Activated gamma-delta T cell treated with Interleukin-2 at 50 U/mL for 16 hours (primary cell): ENCODE results near the gene ANKRD9.

Source experiments
- DNase-seq: peaks from one replicate; pipeline ENCODE4 v3.0.0-alpha.2; 2020

Gene ANKRD9

GRCh38 chr14:102512793-102513300 lies 3.3 kb upstream of the ANKRD9 start:
- no peak for DNase-seq

GRCh38 chr14:102511538-102511937 lies 2.0 kb upstream of the ANKRD9 start:
- no peak for DNase-seq

- no peak for DNase-seq
These were observed 1.3 kb upstream of the ANKRD9 start for GRCh38 chr14:102510616-102511520.

DNA sequence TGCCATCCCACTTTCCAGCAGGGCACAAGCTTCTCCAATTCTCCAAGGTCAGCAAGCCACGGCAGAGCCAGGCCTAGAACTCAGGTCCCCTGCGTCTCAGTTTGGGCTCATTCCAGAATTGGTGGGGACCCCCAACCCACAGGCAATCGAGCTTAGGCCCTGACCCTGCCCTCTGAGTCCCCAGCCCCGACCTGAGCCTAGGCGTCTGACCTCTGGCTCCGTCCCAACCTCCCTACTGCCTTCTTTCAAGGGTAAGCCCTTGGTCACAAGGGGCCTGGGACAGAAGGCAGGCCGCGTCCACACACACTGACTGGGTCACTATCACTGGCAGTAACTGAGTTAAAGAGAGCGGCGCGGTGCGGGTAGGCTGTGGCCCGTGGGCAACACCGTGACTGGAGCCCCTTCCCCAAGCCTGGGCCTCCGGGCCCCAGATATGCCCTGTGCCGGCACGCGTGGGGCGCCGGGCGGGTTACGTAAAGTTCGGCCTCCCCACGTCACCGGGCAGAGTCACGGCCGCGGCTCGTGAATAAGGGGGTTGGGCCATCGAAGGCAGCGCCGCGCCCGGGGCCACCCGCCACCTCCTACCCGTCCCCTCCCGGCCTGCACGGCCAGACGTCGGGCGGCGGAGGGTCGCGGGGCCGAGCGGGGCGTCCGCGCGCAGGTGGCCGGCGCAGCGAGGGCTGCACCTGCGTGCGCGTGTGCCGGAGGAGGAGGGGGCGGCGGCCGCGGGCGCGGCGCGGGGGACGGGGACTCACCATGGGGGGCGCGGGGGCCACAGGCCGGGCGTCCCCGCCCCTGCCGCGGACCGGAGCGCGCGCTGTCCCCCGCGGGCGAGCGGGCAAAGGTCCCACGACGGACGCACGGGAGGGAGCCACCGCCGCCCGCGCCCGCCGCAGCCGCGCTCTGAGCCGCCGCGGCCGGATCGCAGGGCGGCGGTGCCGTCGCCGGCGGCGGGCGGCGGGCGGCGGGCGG lies 516 bp downstream of the ANKRD9 start:
- DNase-seq, result peak; percentile 27

DNA sequence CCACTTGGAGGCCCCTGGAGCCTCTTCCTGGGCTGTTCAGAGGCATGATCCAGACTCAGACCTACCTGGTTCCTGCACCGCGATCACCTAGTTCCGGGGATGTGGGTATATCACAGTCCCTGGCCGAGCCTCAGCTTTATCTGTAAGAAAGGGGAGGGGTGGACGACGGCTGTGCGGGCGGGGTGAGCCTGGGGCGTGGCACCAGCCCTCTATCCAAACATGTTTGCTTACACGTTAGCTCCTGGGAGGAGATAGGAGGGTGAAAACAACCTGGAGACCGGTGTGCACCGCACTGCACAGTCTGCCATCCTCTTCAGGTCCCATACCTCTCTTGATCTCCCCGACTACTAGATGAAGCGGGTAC lies 1.2 kb downstream of the ANKRD9 start:
- no peak for DNase-seq

- no peak for DNase-seq
These were observed 1.7 kb downstream of the ANKRD9 start for GRCh38 chr14:102507857-102508312.

DNA sequence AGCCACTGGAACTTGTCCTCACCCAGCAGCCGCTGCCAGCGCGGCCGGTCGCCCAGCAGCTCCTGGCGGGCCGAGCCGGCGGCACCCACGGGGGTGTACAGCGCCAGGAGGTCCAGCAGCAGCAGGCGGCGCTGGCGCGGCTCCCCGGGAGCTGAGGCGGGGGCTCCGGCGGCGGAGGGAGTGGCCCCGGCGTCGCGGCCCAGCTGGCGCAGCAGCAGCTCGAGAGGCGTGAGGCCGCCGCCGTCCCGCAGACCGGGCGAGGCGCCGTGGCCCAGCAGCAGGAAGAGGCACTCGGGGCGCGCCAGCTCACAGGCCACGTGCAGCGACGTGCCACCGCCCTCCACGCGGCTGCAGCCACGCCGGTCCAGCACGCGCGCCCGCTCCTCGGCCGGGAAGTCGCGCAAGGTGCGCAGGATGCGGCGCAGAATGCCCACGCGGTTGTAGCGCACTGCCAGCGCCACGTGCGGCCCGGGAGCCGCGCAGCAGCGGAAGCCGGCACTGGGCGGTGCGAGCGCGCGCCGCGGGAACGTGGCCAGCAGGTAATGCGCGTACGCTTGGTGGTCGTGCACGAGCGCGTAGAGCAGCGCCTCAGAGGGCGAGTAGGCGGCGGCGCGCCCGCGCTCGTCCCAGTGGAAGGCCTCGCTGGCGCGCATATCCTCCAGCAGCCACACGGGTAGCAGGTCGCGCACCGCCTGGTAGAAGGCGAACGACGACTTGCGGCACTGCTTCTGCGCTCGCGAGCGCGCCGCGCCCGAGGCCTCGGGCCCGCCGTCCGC lies 2.3 kb downstream of the ANKRD9 start:
- DNase-seq, result no peak

DNA sequence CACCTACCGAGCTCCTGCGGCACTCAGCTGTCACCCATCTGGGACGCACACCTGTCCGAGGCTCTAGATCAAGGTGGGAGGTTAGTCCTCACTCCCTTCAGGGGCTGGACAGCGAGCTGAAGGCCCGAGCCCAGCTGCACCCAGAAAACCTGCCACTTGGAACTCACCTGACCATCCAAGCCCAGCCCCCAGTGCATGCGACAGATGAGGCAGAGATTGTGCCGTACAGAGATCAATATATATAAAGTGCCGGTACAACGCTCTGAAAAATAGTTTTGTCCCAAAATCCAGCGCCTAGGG lies 3.0 kb downstream of the ANKRD9 start:
- DNase-seq, result no peak

- DNase-seq, result no peak
These were observed 3.6 kb downstream of the ANKRD9 start for GRCh38 chr14:102505775-102506625.

DNA sequence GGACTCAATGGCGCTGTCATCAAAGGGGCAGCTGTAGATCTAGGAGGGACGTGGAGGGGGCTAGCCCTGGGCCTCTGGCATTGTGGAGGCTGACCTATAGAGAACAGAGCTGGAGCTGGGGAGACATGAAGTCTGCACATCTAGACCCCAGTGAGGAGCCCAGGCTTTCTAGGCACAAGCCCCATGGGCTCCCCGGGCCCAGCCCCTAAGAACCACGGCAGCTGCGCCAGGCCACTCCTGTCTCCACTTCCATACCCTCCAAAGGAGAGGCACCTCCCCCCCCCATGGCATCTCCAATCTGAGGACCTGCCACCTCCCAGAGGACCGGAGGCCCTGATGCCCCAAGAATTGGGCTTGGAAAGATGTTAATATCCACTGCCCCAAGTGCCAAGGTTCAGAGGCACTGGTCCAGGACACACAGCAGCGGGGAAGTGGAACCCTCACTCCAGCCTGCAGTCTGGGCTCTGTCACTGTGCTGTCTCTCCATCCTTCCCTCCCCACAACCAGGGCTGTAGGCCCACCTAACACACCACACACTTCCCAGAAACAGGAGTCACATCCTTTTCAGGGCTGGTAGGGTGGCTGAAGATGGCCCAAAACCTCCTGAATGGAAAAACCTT lies 4.5 kb downstream of the ANKRD9 start:
- no peak for DNase-seq

DNA sequence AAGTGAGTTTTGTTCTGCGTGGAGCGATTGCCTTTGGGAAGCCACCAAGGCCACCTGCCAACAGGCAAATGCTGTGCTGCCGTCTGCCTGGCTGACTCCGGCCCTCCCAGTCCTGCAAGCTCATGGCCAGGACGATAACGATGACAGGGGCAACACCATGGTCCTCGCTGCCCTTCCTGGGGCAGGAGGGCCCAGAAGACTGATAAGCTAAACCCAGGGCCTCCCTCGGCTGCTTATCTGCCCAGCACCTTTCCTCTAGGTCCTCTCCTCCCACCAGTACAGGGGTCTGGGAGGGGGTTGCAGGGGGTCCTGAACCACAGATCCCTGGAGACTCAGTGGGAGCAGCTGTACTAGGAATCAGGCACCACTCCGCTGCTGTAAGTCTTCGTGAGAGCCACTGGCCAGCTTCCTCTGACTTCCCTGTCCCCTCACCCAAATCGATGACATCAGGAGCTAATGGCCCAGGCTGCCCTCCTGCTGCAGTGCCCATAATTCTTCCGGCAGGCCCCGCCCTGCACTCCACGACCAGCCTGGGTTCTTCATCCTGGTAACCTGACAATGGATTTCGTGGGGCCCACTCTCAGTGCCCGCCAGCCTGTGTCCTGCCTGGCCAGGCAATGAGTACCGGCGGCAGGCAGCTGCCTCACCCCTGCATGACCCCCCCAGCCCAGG lies 5.1 kb downstream of the ANKRD9 start:
- no peak for DNase-seq

DNA sequence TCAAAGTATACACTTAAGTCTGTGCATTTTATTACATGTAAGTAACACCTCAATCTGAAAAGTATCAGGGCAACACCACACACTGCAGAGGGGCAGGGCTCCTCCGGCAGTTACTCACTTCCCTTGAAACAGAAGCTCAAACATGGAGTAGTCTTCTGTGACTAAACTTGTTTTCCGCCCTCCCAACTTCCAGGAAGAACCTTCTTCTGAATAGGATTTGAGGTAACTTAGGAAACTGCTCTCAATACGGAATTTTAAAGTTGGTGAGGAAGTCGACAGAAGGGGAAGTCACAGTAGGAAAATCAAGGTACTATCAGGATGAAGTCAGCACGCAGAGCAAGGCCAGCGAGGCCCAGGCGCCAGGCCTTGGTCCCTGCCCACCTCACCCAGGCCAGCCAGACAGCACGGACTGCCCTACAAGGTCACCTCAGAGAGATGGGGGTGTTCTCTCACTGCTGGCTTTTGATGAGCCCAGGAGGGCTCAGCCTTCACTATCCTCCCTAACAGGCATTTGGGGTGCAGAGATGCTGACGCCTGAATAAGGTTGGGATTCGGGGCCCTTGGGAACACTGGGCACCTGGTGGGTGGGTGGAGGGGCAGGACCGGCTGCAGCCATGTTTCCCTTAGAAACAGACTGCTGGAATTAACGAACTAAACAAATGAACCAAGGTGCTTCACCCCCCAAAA lies 5.8 kb downstream of the ANKRD9 start:
- DNase-seq, result no peak

DNA sequence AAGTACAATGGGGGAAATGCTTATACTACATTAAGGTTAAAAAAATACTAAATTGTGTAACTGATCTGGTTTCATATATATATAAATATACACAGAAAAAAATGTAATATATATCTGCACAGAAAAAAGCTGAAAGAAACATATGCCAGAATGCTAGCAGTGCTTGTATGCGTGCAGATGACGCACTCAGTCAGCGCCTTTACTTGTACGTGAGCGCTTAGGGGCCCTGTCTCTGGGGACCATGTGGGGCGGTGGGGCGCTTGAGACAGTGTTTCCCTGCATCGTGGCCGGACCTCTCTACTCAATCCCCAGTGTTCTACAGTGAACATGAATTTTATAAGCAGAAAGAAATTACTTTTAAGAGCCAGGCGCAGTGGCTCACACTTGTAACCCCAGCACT lies 7.0 kb downstream of the ANKRD9 start:
- DNase-seq, result no peak

- no peak for DNase-seq
These were observed 7.7 kb downstream of the ANKRD9 start for GRCh38 chr14:102501751-102502315.

DNA sequence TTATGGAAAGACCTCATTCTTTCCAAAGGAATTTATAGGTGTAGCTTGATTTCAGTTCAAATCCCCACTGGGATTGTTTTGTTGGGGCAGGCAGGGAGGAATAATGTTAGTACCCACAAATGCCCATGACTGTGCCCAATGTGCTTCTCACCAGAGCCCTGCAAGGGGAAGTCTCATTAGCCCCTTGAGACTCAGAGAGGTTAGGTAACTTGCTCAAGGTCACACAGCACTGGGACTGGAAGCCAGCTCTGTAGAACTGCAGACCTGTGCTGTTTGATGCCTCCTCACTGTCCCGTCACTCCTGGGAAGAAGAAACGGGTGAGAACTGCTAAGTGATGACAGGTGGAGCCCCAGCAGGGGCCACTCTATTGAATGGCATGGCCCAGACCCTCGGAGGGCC lies 8.9 kb downstream of the ANKRD9 start:
- DNase-seq, result no peak

DNA sequence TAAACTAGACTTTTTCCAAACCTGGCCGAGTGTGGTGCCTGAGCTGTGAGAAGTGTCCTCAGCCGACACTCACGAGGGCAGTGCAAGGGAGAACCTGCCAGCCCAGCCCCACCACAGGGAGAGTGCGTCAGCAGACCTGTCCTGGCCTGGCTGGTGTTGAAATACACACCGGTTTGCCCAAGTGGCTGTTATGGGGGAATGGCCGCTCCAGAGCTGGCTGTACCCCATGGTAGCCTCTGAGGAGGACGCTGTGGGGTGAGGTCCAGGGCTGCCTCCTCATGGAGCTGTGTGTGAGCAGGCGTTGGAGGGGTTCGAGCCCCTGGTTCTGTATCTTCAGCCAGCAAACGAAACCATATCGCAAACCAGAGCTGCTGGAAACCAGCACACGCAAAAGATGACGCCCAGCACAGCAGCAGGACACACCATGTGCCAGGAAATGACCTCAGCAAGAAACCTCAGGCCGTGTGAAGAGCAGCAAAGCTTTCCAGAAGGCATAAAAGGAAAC lies 9.4 kb downstream of the ANKRD9 start:
- DNase-seq, result no peak

DNA sequence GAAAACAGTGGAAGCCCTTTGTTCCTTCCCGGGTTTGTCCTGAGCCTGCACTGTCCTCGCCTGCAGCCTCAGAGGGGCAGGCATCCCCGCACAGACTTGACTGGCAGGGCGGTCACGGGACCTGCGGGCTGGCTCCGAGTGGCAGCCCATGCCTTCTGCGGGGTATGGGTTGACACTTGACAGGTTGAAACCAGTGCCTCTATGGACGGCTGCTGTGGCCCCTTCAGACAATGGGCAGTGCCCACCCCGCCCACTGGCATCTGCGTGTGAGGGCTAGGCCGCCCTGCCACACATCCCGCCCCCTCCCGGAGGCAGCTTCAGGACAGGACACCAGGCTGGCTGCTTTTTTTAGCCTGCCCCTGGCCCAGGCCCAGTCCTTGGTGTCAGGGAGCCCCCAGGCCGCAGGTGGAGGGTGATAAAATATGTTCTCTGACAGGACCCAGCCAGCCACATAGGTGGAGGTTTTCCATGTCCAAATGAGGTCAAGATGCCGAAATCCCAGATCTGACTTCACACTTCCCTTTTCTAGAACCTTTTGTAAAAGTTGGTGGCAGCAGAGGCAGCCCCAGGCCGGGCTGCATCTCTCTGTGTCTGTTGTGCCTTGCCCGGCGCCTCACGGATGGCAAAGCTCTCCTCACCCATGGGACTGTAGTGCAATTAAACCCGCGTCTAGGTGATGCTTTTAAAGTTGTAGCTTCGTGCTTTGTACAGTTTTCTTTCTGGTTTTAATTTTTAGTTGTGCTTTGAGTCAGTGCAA lies 10.0 kb downstream of the ANKRD9 start:
- DNase-seq, result no peak

- DNase-seq, result no peak
These were observed 10.8 kb downstream of the ANKRD9 start for GRCh38 chr14:102498678-102499265.
